ENCODE results near the gene GET3. TPM values are rescaled to one million over a fixed set of nuclear protein-coding genes. Genes with fewer than 3 reads are reported as not detected.

Gene GET3
- total RNA-seq, 1 experiment from 2014 or later: 53.8 TPM

DNA sequence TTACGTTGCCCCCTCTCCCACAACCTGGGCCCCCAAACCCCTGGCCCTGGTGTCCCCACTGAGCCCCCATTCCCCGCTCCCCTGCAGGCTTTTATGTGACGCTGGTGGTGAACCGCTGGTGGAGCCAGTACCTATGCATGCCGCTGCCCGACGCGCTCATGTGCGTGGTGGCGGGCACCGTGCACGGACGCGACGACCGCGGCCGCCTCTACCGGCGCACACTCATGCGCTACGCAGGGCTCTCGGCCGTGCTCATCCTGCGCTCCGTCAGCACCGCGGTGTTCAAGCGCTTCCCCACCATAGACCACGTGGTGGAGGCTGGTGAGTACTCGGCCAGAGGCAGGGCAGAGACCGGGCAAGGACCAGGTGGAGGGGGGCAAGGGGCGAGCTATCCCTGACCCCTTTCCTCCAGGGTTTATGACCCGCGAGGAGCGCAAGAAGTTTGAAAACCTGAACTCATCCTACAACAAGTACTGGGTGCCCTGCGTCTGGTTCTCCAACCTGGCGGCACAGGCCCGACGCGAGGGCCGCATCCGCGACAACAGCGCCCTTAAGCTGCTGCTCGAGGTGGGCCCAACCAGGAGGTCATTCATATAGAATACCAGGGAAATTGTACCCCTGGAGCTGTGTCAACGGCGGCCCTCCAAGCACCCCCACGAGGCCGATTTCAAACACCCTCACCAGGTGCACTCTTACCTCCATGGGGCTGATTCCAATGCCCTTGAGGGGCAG, 17.3 kb downstream of the GET3 start:
- no TSS peak for BruUV-seq (replicated peaks)
- peaks cover 44% of the 10 kb centered on the region for H3K27me3 Mint-ChIP-seq (ENCODE audit: unreplicated experiment)
- H3K27ac Mint-ChIP-seq (ENCODE audit: unreplicated experiment): no peak overlapping the region
- H3K4me3 Mint-ChIP-seq (ENCODE audit: low read depth, unreplicated experiment): no peak overlapping the region
- no peak for DNase-seq
- peaks cover 13% of the 10 kb centered on the region for H3K4me1 Mint-ChIP-seq (ENCODE audit: low read depth, unreplicated experiment)
- no peaks in the 10 kb centered on the region for H3K9me3 Mint-ChIP-seq (ENCODE audit: low read depth, unreplicated experiment)
- TF ChIP-seq CTCF (IDR thresholded peaks at IDR 0.05; ENCODE audit: unreplicated experiment): no peak
- intact Hi-C loops (cut with micrococcal nuclease; ENCODE audit: unreplicated experiment): no loop called here
- CTCF ChIA-PET: interaction anchor here (0.6 kb wide), 1 partner anchor 11 kb away, joined by 3 read pairs; no protein-coding TSS in a partner anchor
- peaks cover 10% of the 10 kb centered on the region for H3K36me3 Mint-ChIP-seq (ENCODE audit: insufficient read depth, unreplicated experiment)

- no TSS peak for BruUV-seq (replicated peaks)
- H3K4me1 Mint-ChIP-seq (ENCODE audit: low read depth, unreplicated experiment): no peaks in the 10 kb centered on the region
- H3K4me3 Mint-ChIP-seq (ENCODE audit: low read depth, unreplicated experiment): no peak overlapping the region
Observed at GRCh38 chr19:12756150-12756883, 19.0 kb downstream of the GET3 start.

GRCh38 chr19:12757544-12758274, 20.4 kb downstream of the GET3 start:
- intact Hi-C loops (cut with micrococcal nuclease; ENCODE audit: unreplicated experiment): no loop called here
- H3K27me3 Mint-ChIP-seq (ENCODE audit: unreplicated experiment): peaks cover 13% of the 10 kb centered on the region
- BruUV-seq (replicated peaks): no TSS peak
- peaks cover 9% of the 10 kb centered on the region for H3K36me3 Mint-ChIP-seq (ENCODE audit: insufficient read depth, unreplicated experiment)
- peak; percentile 71 for DNase-seq
- H3K4me3 Mint-ChIP-seq (ENCODE audit: low read depth, unreplicated experiment): peak overlapping the region; percentile 46
- TF ChIP-seq CTCF (IDR thresholded peaks at IDR 0.05; ENCODE audit: unreplicated experiment): peak; percentile 76
- CTCF ChIA-PET: interaction anchor here (0.6 to 1.2 kb wide), 5 partner anchors 33 to 174 kb away, joined by 3 to 9 read pairs (median 4); no protein-coding TSS in a partner anchor
- no peaks in the 10 kb centered on the region for H3K9me3 Mint-ChIP-seq (ENCODE audit: low read depth, unreplicated experiment)
- no peak overlapping the region for H3K27ac Mint-ChIP-seq (ENCODE audit: unreplicated experiment)
- no peaks in the 10 kb centered on the region for H3K4me1 Mint-ChIP-seq (ENCODE audit: low read depth, unreplicated experiment)

More at GRCh38 chr19:12756150-12756883, 19.0 kb downstream of the GET3 start:
- H3K9me3 Mint-ChIP-seq (ENCODE audit: low read depth, unreplicated experiment): no peaks in the 10 kb centered on the region
- DNase-seq: no peak
- H3K27me3 Mint-ChIP-seq (ENCODE audit: unreplicated experiment): peaks cover 27% of the 10 kb centered on the region
- TF ChIP-seq CTCF (IDR thresholded peaks at IDR 0.05; ENCODE audit: unreplicated experiment): no peak
- intact Hi-C loops (cut with micrococcal nuclease; ENCODE audit: unreplicated experiment): no loop called here
- no peak overlapping the region for H3K27ac Mint-ChIP-seq (ENCODE audit: unreplicated experiment)
- H3K36me3 Mint-ChIP-seq (ENCODE audit: insufficient read depth, unreplicated experiment): peaks cover 5% of the 10 kb centered on the region
- CTCF ChIA-PET: no interaction called here

DNA sequence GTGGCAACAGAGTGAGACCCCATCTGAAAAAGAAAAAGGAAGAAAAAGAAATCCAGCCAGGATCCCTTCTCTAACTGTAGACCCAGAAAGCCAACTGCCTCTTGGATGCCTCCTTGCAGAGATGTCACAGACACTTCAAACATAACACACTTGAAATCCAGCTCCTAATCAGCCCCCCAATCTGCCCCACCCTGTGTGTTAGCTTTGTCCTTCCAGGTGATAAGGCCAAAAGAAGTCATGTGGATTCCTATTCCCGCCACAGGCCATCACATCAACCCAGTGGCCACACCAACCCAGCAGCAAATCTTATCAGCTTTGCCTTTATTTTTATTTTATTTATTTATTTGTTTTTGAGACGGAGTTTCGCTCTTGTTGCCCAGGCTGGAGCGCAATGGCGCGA, 22.4 kb downstream of the GET3 start:
- CTCF ChIA-PET: interaction anchor here (1.3 to 2.9 kb wide), 3 partner anchors 10 to 88 kb away, joined by 5 to 15 read pairs (median 11); no protein-coding TSS in a partner anchor
- peaks cover 22% of the 10 kb centered on the region for H3K36me3 Mint-ChIP-seq (ENCODE audit: insufficient read depth, unreplicated experiment)
- H3K27me3 Mint-ChIP-seq (ENCODE audit: unreplicated experiment): no peaks in the 10 kb centered on the region
- BruUV-seq (replicated peaks): no TSS peak
- no peak for DNase-seq
- TF ChIP-seq CTCF (IDR thresholded peaks at IDR 0.05; ENCODE audit: unreplicated experiment): no peak
- H3K4me3 Mint-ChIP-seq (ENCODE audit: low read depth, unreplicated experiment): no peak overlapping the region
- intact Hi-C loops (cut with micrococcal nuclease; ENCODE audit: unreplicated experiment): loop anchor here (1.0 to 5.0 kb wide), 2 partner anchors 37 to 88 kb away; no protein-coding TSS in a partner anchor
- H3K27ac Mint-ChIP-seq (ENCODE audit: unreplicated experiment): no peak overlapping the region
- H3K9me3 Mint-ChIP-seq (ENCODE audit: low read depth, unreplicated experiment): no peaks in the 10 kb centered on the region
- no peaks in the 10 kb centered on the region for H3K4me1 Mint-ChIP-seq (ENCODE audit: low read depth, unreplicated experiment)
